Measurements from ENCODE around the gene FGG. TPM values are rescaled to one million over a fixed set of nuclear protein-coding genes. Genes with fewer than 3 reads are reported as not detected.

Gene FGG
- total RNA-seq, result not detected in 2 replicates

GRCh38 chr4:154612472-154613414, at the start of gene FGG:
Gene FGG (minus strand): TSS chr4:154612656. CDS start chr4:154612609, 47 bp downstream.

GRCh38 chr4:154590329-154591006, 22.0 kb downstream of the FGG start, which contains the start of gene FGA:
Gene FGA (minus strand): TSS chr4:154590742. CDS start chr4:154590687, 55 bp downstream.

GRCh38 chr4:154562697-154563254, 49.7 kb downstream of the FGG start, which contains the start of gene FGB:
Gene FGB (plus strand): TSS chr4:154563011. CDS start chr4:154563019, 8 bp downstream.

Other genes starting within 250 kb of the FGG start
- 0.11 and 0.12 TPM in 2 replicates for gene DCHS2, start 120.9 kb downstream of the FGG start, total RNA-seq
- gene PLRG1, start 62.3 kb downstream of the FGG start, total RNA-seq, result 90.1 and 155 TPM in 2 replicates
- gene FGB, start 49.6 kb downstream of the FGG start, total RNA-seq, result not detected in 2 replicates
- 0.12 TPM in 1 of 2 replicates, not detected in the other for gene FGA, start 21.9 kb downstream of the FGG start, total RNA-seq
- 0.11 TPM in 1 of 2 replicates, not detected in the other for gene LRAT, start 131.3 kb upstream of the FGG start, total RNA-seq
- gene RBM46, start 168.6 kb upstream of the FGG start, total RNA-seq, result not detected in 2 replicates